GM21526 (cell line): ENCODE data around the gene MTHFD1L.

Experiments used
- ATAC-seq: cut with Tn5 transposase; IDR thresholded peaks from one replicate; pipeline ENCODE4 v1.9.1; 2021; ENCODE audit warnings: moderate library complexity; ENCODE audit not compliant: unreplicated experiment, low FRiP score

Gene MTHFD1L

DNA sequence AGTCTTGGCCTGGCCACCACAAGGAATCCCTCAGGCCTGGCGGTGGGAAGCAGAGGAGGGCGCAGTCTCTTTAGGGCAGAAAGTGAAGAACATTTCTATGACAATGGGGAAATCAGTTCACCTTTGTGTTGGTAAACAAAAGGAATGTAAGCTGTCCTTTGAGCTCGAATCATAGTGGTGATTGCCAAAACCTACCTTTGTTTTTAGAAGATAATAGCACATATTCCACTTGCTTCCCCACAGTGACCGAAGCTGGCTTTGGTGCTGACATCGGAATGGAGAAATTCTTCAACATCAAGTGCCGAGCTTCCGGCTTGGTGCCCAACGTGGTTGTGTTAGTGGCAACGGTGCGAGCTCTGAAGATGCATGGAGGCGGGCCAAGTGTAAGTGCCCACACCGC, 144.1 kb downstream of the MTHFD1L start:
- no peak for ATAC-seq

GRCh38 chr6:151010071-151010470, 144.6 kb downstream of the MTHFD1L start:
- no peak for ATAC-seq

GRCh38 chr6:151012321-151013294, 147.1 kb downstream of the MTHFD1L start:
- no peak for ATAC-seq

GRCh38 chr6:151014404-151015100, 149.1 kb downstream of the MTHFD1L start:
- no peak for ATAC-seq

GRCh38 chr6:151015101-151015700, 149.7 kb downstream of the MTHFD1L start:
- ATAC-seq = no peak

DNA sequence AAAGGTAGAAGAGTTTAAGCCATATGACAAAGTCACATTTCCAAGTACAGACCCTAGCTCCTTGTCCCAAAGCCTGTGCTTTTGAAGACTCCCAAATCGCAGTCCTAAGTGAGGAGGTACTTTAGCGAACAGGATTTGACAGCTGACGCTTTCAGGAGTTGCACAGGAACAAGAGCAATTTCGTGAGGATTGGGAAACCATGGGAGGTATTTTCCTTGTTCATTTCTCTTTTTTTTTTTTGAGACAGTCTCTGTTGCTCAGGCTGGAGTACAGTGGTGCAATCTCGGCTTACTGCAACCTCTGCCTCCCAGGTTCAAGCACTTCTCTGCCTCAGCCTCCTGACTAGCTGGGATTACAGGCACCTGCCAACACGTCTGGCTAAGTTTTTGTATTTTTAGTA, 150.6 kb downstream of the MTHFD1L start:
- ATAC-seq = no peak

DNA sequence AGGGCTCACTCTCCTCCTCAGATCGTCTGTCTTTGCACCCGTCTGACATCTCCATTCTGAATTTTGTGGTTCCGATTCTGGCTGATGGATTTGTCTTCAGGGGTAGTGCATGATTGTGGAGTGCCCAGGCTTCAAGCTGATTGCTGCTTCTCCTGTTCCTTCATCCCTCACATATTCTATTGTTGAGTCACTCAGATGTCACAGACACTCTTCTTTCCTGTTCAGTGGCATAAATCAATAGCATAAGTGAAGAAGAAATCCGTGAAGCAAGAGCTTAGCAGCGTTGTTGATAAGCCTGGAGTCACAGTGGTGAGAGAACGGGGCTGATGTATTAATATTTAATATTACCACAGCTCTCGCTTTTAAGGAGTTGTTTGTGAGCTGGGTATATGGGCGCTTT, 152.5 kb downstream of the MTHFD1L start:
- no peak for ATAC-seq

DNA sequence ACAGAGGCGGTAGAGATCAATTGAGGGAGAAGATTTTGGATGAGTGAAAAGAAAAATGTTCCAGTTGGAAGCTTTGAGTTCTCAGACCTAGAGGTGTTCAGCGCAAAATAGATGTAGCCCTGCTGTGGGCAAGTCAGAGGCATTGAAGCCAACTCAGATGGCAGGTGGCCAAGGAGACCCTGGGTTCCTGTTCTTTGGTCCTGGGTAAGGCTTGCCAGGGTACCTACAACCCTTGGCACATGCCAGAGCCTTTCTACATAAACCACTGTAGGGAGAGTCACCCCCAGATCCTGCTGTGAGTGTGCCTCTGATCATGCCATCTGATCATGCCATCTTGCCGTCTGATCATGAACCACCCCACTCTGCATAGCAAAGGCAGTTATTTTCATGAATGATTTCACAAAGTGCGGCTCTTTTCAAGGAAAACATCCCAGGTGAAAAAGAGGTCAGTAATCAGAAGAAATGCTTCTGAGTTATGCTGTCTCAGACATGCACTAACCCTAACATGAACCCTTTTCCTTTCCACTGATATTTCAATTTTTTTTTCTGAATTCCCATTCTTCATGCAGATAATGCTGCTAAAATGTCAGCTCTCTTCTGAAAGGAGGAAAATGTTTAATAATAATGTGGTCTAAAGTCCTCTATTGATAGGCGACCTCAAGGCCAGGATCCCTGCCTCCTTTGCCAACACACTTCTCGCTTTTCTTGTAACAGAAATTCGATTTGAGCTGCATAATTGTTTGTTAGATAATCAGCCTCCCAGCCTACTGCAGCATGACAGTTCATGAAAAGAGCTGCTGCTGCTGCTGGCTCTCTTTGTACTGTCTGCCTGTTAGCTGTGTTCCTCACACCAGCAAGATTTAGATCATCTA, 153.6 kb downstream of the MTHFD1L start:
- no peak for ATAC-seq

DNA sequence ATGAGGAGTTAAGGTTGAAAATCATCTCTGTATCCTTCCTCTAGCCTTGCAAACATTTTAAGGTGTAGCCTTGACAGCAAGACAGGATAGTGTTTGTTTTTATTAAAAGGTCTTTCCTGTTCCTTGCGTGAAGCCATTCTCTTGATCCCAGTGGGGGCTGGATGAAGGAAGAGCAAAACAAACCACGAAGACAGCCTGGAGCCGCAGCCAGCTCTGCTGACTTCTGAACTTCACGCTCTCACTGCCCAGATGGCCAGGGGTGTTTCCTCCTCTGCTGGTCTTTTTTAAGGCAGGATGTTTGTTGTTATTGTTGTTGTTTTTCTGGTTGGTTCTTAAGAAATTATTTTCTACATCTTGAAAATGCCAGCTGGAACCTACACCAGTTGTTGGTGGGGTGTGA, 156.4 kb downstream of the MTHFD1L start:
- ATAC-seq = no peak

DNA sequence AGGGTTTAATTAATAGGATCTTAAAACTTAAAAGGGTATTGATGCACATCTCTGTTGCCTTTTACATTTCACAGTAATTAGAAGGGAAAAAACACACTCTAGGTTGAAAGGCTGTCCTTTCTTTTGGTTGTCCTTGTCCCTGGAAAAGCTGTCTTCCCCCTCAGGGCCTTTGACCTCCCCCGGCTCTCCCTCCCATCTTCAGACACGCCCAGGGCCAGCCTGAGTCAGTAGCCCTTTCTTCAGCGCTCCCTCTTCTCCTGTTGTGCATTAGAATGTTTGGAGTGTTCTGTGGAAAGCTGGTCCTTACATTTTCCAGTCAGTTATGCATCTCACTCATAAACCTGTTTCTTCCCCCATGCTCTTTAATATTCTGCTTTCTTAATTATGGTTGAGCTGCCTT, 157.0 kb downstream of the MTHFD1L start:
- no peak for ATAC-seq

- ATAC-seq = no peak
These were observed 157.8 kb downstream of the MTHFD1L start for GRCh38 chr6:151023342-151023741.

GRCh38 chr6:151024597-151024996, 159.1 kb downstream of the MTHFD1L start:
- ATAC-seq = no peak

DNA sequence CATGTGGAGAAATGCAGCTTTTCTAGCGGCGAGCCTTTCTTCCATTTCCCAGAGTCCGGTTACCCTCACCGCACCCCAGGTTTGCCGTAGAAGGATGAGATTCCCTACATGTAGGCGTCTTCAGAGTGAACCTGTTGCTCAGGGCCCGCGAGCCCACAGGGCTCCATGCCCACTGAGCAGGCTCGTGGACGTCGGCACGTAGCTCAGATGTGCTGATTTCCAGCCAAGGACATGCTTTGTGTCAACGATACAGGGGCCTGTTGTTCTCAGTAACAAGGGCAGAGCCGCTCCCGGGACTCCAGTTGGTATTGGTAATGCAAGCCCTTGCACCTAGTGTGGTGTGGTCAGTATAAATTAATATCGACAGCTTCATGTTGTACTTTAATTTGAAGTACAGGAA, 159.6 kb downstream of the MTHFD1L start:
- ATAC-seq = no peak

DNA sequence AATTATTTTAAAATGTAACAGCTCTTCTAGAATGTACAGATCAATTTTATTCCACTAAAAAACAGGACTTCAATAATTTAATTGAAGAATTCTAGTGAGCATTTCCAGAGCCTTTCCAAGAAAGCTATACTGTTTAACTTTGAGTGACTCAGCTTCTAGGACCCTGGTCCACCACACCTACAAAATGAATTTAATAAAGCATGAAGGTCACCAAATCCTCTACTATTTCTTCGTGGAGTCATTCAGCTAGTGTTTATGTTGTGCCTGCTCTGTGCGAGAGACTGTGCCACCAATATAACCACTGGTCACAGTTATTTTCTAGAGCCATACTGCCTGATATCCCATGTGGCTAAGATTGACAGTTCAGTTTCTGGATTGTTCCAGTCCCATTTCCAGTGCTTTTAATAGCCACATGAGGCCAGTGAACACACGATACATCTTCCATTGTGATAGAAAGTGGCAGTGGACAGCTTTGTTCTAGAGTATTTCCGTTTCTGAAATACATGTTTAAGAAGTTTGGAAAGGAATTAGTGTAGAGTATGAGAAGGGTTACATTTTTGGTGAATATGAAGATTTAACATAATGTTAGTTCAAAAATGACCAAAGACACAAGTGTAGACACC, 160.7 kb downstream of the MTHFD1L start:
- no peak for ATAC-seq

GRCh38 chr6:151027295-151027747, 161.8 kb downstream of the MTHFD1L start:
- ATAC-seq = no peak

GRCh38 chr6:151027936-151028838, 162.7 kb downstream of the MTHFD1L start:
- no peak for ATAC-seq

- no peak for ATAC-seq
These were observed 164.5 kb downstream of the MTHFD1L start for GRCh38 chr6:151029970-151030369.

GRCh38 chr6:151032034-151032433, 166.5 kb downstream of the MTHFD1L start:
- ATAC-seq = no peak
